K562 (cell line): ENCODE data around the gene ROM1. TPM values are rescaled to one million over a fixed set of nuclear protein-coding genes. Genes with fewer than 3 reads are reported as not detected.

ENCODE experiments used
- CHD4 ChIP-seq: fragments of 200-600 bp; sonication (generic); IDR thresholded peaks from 3 replicates; pipeline ENCODE4 v1.6.1; 2012; ENCODE audit warnings: low read depth, mild to moderate bottlenecking, mixed read lengths, low read length, inconsistent platforms; ENCODE audit not compliant: insufficient read depth, insufficient replicate concordance, poor library complexity, severe bottlenecking
- COPS2 ChIP-seq: fragments of 450-650 bp; conservative IDR thresholded peaks from 2 replicates; pipeline ENCODE4 v1.6.1; 2016; ENCODE audit warnings: mild to moderate bottlenecking, moderate library complexity
- ELF2 ChIP-seq: fragments of 250-450 bp; sonication (Bioruptor Pico); IDR thresholded peaks from 2 replicates; pipeline ENCODE4 v1.5.0; 2021; ENCODE audit warnings: mild to moderate bottlenecking
- NR3C1 ChIP-seq: sonication (generic); formaldehyde crosslinking; IDR thresholded peaks from 2 replicates; pipeline ENCODE4 v1.8.1; 2022; ENCODE audit warnings: missing genetic modification reagents
- PCBP2 ChIP-seq: fragments of 200-400 bp; formaldehyde crosslinking; IDR thresholded peaks from 2 replicates; pipeline ENCODE4 v1.6.1; 2018; ENCODE audit warnings: low read length, low read depth, mild to moderate bottlenecking, moderate library complexity; ENCODE audit not compliant: poor library complexity, severe bottlenecking
- ZMIZ1 ChIP-seq, 2 experiments: fragments of 150-350 bp in 1 of 2; IDR thresholded peaks; 2 replicates each; pipeline ENCODE4 v1.6.1; 2012 to 2016; ENCODE audit warnings: low read depth in 2 of 2, low read length in 2 of 2, mild to moderate bottlenecking in 1 of 2, moderate library complexity in 1 of 2
- polyA plus RNA-seq, 8 experiments: library from polyadenylated mRNA; depleted of rRNA in 4 of 8; stranded (reverse) in 5 of 8; unstranded in 3 of 8; fragments of >200 nt; fragmentation: Nextera tagmentation in 2 of 8; fragmentation: Illumina TruSeq in 1 of 8; extraction: Ambion mirVana in 2 of 8; extraction: Trizol in 1 of 8; gene quantifications; 2 replicates each; pipeline versions ENCODE4 v1.2.1 to v1.2.3, GENCODE V29; 2011 to 2014; ENCODE audit warnings: inconsistent platforms in 1 of 8, missing spikeins in 1 of 8
- total RNA-seq, 7 experiments: library from RNA; depleted of rRNA in 6 of 7; stranded (reverse); fragments of >200 nt in 6 of 7; fragmentation: Illumina TruSeq in 2 of 7; extraction: Trizol in 2 of 7; gene quantifications; 2 replicates each; pipeline versions ENCODE4 v1.2.1 to v1.2.3, GENCODE V29; 2011 to 2021; ENCODE audit warnings: low replicate concordance in 1 of 7
- TF ChIP-seq, protein P1 (sequence below): sonication (generic); formaldehyde crosslinking; IDR thresholded peaks from 2 replicates; pipeline ENCODE4 v1.8.0; 2022; ENCODE audit warnings: missing genetic modification reagents, mild to moderate bottlenecking, borderline replicate concordance

The ROM1 gene
- total and polyA plus RNA-seq, 9 of the 15 experiments (the other 6 are each of a cell fraction or from before 2014, with no cell fraction given), result 0.75 to 4.0 (median 2.6) TPM

DNA sequence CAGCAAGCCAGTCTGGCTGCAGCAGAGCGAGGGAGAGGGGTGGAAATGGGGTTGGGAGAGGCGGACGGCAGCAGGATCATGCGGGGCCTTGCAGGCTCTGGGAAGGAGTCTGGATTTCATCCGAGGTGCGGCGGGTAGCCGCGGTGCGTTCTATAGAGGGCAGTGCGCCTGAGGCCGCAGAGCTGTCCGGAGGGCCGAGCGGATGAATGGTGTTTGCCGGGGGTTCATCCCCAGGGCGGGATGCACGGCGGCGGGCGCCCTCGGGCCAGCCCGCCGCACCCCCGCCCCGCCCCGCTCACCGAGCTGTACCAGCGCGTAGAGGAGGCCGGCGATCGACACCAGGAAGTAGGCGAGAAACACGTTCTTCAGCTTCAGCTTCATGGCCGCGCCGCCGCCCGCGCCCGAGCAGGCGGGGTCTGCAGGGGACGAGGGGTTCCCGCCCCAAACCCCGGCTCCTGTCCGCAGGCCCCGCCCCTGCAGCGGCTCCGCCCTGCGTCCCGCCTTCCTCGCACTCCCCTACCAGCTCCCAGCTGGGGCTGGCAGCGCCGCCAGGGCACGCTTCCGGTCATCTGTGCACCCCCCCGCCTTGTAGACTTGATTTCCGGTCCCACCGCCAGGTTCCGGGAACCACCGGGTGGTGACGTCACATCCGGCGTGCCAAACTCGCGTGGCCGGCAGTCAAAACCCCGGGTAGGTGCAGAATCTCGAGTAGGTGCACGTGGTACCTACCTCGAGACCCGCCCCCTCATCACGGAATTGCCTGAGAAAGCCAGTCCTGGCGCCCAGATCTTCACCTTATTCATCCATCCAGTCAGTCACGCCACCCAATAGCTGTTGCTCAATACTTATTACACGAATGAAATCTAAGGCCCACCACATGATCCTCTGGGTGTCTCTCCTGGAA is 8.8 kb downstream of the ROM1 start, which contains the start of gene B3GAT3 (continued):
- TF ChIP-seq CHD4 (no peak), COPS2 (no peak), PCBP2 (no peak), NR3C1 (CRISPR knock-in tag) (no peak), ZMIZ1 (IDR thresholded peaks at IDR 0.05; ENCODE audit: low read depth in 2 of 2, low read length in 2 of 2) (no peak), ELF2 (CRISPR knock-in tag) (peak; percentile 75)
- TF ChIP-seq, protein P1, sequence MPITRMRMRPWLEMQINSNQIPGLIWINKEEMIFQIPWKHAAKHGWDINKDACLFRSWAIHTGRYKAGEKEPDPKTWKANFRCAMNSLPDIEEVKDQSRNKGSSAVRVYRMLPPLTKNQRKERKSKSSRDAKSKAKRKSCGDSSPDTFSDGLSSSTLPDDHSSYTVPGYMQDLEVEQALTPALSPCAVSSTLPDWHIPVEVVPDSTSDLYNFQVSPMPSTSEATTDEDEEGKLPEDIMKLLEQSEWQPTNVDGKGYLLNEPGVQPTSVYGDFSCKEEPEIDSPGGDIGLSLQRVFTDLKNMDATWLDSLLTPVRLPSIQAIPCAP (CRISPR knock-in tag), result no peak
- TF ChIP-seq, all 486 proteins: peak for 168
